Osteocyte (in vitro differentiated cells): Measurements from ENCODE around the gene NEK5. TPM values are rescaled to one million over a fixed set of nuclear protein-coding genes. Genes with fewer than 3 reads are reported as not detected.

Source experiments
- DNase-seq: peaks from one replicate; pipeline ENCODE4 v3.0.0; 2021; ENCODE audit warnings: mixed read lengths; ENCODE audit not compliant: unreplicated experiment; ENCODE audit errors: extremely low spot score
- H3K27ac Mint-ChIP-seq: one replicate; pipeline ENCODE4 v1.8.0; 2021; ENCODE audit warnings: mild to moderate bottlenecking, mixed read lengths; ENCODE audit not compliant: unreplicated experiment
- H3K27me3 Mint-ChIP-seq: one replicate; pipeline ENCODE4 v1.8.0; 2021; ENCODE audit warnings: mixed read lengths; ENCODE audit not compliant: unreplicated experiment
- H3K36me3 Mint-ChIP-seq: one replicate; pipeline ENCODE4 v1.8.0; 2021; ENCODE audit warnings: mixed read lengths; ENCODE audit not compliant: unreplicated experiment
- H3K4me1 Mint-ChIP-seq: one replicate; pipeline ENCODE4 v1.8.0; 2021; ENCODE audit warnings: mixed read lengths; ENCODE audit not compliant: unreplicated experiment
- H3K4me3 Mint-ChIP-seq: one replicate; pipeline ENCODE4 v1.8.0; 2021; ENCODE audit warnings: mild to moderate bottlenecking, moderate library complexity, mixed read lengths; ENCODE audit not compliant: unreplicated experiment
- H3K9me3 Mint-ChIP-seq: one replicate; pipeline ENCODE4 v1.8.0; 2021; ENCODE audit warnings: mixed read lengths; ENCODE audit not compliant: unreplicated experiment
- CTCF ChIP-seq: fragments of 200-600 bp; sonication (generic); IDR thresholded peaks from 2 replicates; pipeline ENCODE4 v1.5.0; 2021; ENCODE audit warnings: antibody characterized with exemption, mild to moderate bottlenecking, moderate library complexity
- total RNA-seq: library from RNA; stranded (reverse); gene quantifications from 2 replicates; pipeline ENCODE4 v1.2.1, GENCODE V29; 2021

The NEK5 gene
- total RNA-seq, 1 donor from 2014 or later: 0.40 TPM

- DNase-seq: no peak
- no peaks in the 10 kb centered on the region for H3K9me3 Mint-ChIP-seq
- no peak for TF ChIP-seq CTCF
- no peaks in the 10 kb centered on the region for H3K27me3 Mint-ChIP-seq
- H3K4me1 Mint-ChIP-seq: peaks cover 26% of the 10 kb centered on the region
- no peak overlapping the region for H3K4me3 Mint-ChIP-seq
- peaks cover 7% of the 10 kb centered on the region for H3K36me3 Mint-ChIP-seq
- H3K27ac Mint-ChIP-seq: no peak overlapping the region
Observed at GRCh38 chr13:52156724-52157261, 27.9 kb upstream of the NEK5 start.

- no peaks in the 10 kb centered on the region for H3K9me3 Mint-ChIP-seq
- no peak for DNase-seq
- no peak for TF ChIP-seq CTCF
- H3K27ac Mint-ChIP-seq: no peak overlapping the region
- peaks cover 26% of the 10 kb centered on the region for H3K4me1 Mint-ChIP-seq
- H3K4me3 Mint-ChIP-seq: no peak overlapping the region
- no peaks in the 10 kb centered on the region for H3K27me3 Mint-ChIP-seq
- peaks cover 19% of the 10 kb centered on the region for H3K36me3 Mint-ChIP-seq
Observed at GRCh38 chr13:52155177-52155576, 26.3 kb upstream of the NEK5 start.

- Mint-ChIP-seq H3K27me3 (no peaks in the 10 kb centered on the region), H3K36me3 (peaks cover 36% of the 10 kb centered on the region), H3K4me3 (no peak overlapping the region), H3K9me3 (peaks cover 3% of the 10 kb centered on the region), H3K27ac (no peak overlapping the region), H3K4me1 (no peaks in the 10 kb centered on the region)
- no peak for TF ChIP-seq CTCF
- DNase-seq: no peak
Observed at GRCh38 chr13:52147225-52147624, 18.4 kb upstream of the NEK5 start.

GRCh38 chr13:52141299-52141698 lies 12.4 kb upstream of the NEK5 start:
- no peak for TF ChIP-seq CTCF
- no peaks in the 10 kb centered on the region for H3K4me1 Mint-ChIP-seq
- no peak overlapping the region for H3K4me3 Mint-ChIP-seq
- H3K27me3 Mint-ChIP-seq: no peaks in the 10 kb centered on the region
- no peak for DNase-seq
- no peak overlapping the region for H3K27ac Mint-ChIP-seq
- H3K9me3 Mint-ChIP-seq: no peaks in the 10 kb centered on the region
- peaks cover 25% of the 10 kb centered on the region for H3K36me3 Mint-ChIP-seq

GRCh38 chr13:52137489-52137888 lies 8.6 kb upstream of the NEK5 start:
- no peak for DNase-seq
- Mint-ChIP-seq H3K27me3 (no peaks in the 10 kb centered on the region), H3K4me3 (no peak overlapping the region), H3K4me1 (no peaks in the 10 kb centered on the region), H3K36me3 (peaks cover 42% of the 10 kb centered on the region), H3K9me3 (no peaks in the 10 kb centered on the region), H3K27ac (no peak overlapping the region)
- no peak for TF ChIP-seq CTCF
